CD4-positive, alpha-beta T cell (primary cell): ENCODE measurements around the gene FOXJ3. TPM values are rescaled to one million over a fixed set of nuclear protein-coding genes. Genes with fewer than 3 reads are reported as not detected.
A peak's percentile ranks its signal among the peaks of the same experiment; 100 is the strongest.

Experiments
- ATAC-seq: fragments of 200-7000 bp; cut with Tn5 transposase; one replicate; pipeline ENCODE4 v1.10.0; 2022; ENCODE audit warnings: mild to moderate bottlenecking; ENCODE audit not compliant: poor library complexity
- CTCF ChIA-PET: fragments of 350-600 bp; sonication (Branson Sonifier 250); formaldehyde crosslinking; loops from one replicate; lab custom pipeline; 2021; ENCODE audit warnings: antibody characterized with exemption, inconsistent platforms; lab: Charles Lee
- POLR2A ChIA-PET: fragments of 350-600 bp; sonication (Branson Sonifier 250); formaldehyde crosslinking; loops from one replicate; lab custom pipeline; 2021; ENCODE audit warnings: antibody characterized with exemption, inconsistent platforms; lab: Charles Lee
- DNase-seq, 14 experiments: peaks; one replicate each; pipeline ENCODE4 v3.0.0-alpha.2; 2013 to 2020; ENCODE audit warnings: mixed read lengths in 2 of 14
- H3K27ac ChIP-seq, 2 donors: one replicate each; pipeline versions ENCODE4 v1.5.1 to v1.7.0; 2013; ENCODE audit warnings: low read length in 2 of 2, low read depth in 1 of 2, mild to moderate bottlenecking in 1 of 2
- H3K27me3 ChIP-seq, 2 experiments: 1 replicate in 1 of 2; 2 replicates in 1 of 2; pipeline versions ENCODE4 v1.6.1 to v1.7.0; 2013; ENCODE audit warnings: low read length in 2 of 2, control low read depth in 1 of 2, mild to moderate bottlenecking in 1 of 2, moderate library complexity in 1 of 2; ENCODE audit not compliant: insufficient read depth in 2 of 2, control insufficient read depth in 1 of 2
- H3K36me3 ChIP-seq: one replicate; pipeline ENCODE4 v1.6.1; 2013; ENCODE audit warnings: low read length, control low read depth; ENCODE audit not compliant: insufficient read depth
- H3K4me1 ChIP-seq: one replicate; pipeline ENCODE4 v1.6.1; 2013; ENCODE audit warnings: low read length, control low read depth; ENCODE audit not compliant: insufficient read depth
- H3K4me3 ChIP-seq: one replicate; pipeline ENCODE4 v1.5.1; 2013; ENCODE audit warnings: mild to moderate bottlenecking, low read length, moderate library complexity
- H3K9me3 ChIP-seq, 2 experiments: 1 replicate in 1 of 2; 2 replicates in 1 of 2; pipeline versions ENCODE4 v1.6.1 to v1.7.0; 2013; ENCODE audit warnings: low read length in 2 of 2, mild to moderate bottlenecking in 2 of 2, control low read depth in 1 of 2, moderate library complexity in 1 of 2; ENCODE audit not compliant: control insufficient read depth in 1 of 2, insufficient read depth in 1 of 2
- H3K27ac Mint-ChIP-seq: one replicate; pipeline ENCODE4 v1.8.0; 2020; ENCODE audit warnings: mixed read lengths
- H3K27me3 Mint-ChIP-seq: one replicate; pipeline ENCODE4 v1.8.0; 2021; ENCODE audit warnings: mixed read lengths
- H3K36me3 Mint-ChIP-seq: one replicate; pipeline ENCODE4 v1.8.0; 2021; ENCODE audit warnings: low read depth, mixed read lengths
- H3K4me1 Mint-ChIP-seq: one replicate; pipeline ENCODE4 v1.8.0; 2021; ENCODE audit warnings: low read depth, mixed read lengths
- H3K4me3 Mint-ChIP-seq: one replicate; pipeline ENCODE4 v1.8.0; 2020; ENCODE audit warnings: mild to moderate bottlenecking, mixed read lengths
- H3K9me3 Mint-ChIP-seq: one replicate; pipeline ENCODE4 v1.8.0; 2020; ENCODE audit warnings: mixed read lengths
- CTCF ChIP-seq: fragments of 200-600 bp; IDR thresholded peaks from one replicate; pipeline ENCODE4 v1.8.0; 2022; ENCODE audit warnings: antibody characterized with exemption, mild to moderate bottlenecking
- intact Hi-C, 2 experiments: fragments of 100-400 bp; cut with DNase I in 1 of 2; cut with micrococcal nuclease in 1 of 2; formaldehyde crosslinking; loops; one replicate each; pipeline versions ENCODE4 v1.15.1 to v1.9.0; 2023 to 2025; cut with DNase I, micrococcal nuclease
- total RNA-seq, 174 experiments: library from RNA in 2 of 174; stranded (reverse) in 2 of 174; gene quantifications; one replicate each; pipeline ENCODE4 v1.2.3 and lab custom pipeline; 2021 to 2026

Gene FOXJ3
- total RNA-seq, 2 experiments from 2014 or later, result 73.1 to 74.9 TPM

- intact Hi-C loops, result loop anchor here in 1 of 2 experiments (10.0 kb wide), 1 partner anchor 447 kb away; the partner anchor contains the start of genes C1orf50 and P3H1
- Histone ChIP-seq H3K4me3 (no peak overlapping the region), H3K27me3 (no peaks in the 10 kb centered on the region), H3K36me3 (no peaks in the 10 kb centered on the region), H3K9me3 (no peaks in the 10 kb centered on the region), H3K27ac (no peak overlapping the region), H3K4me1 (peaks cover 26% of the 10 kb centered on the region)
- Mint-ChIP-seq H3K4me1 (peaks cover 98% of the 10 kb centered on the region), H3K4me3 (peak overlapping the region; percentile 47), H3K27me3 (no peaks in the 10 kb centered on the region), H3K27ac (peak overlapping the region; percentile 58), H3K9me3 (no peaks in the 10 kb centered on the region), H3K36me3 (no peaks in the 10 kb centered on the region)
- ChIA-PET CTCF (interaction anchor here (2.0 kb wide), 1 partner anchor 17 kb away, joined by 5 read pairs; no protein-coding TSS in a partner anchor), POLR2A (interaction anchor here (0.7 to 3.6 kb wide), 5 partner anchors 16 to 367 kb away, joined by 3 to 31 read pairs (median 3); partner anchors contain the start of gene FOXJ3)
- TF ChIP-seq CTCF, result no peak
- DNase-seq (no peak), ATAC-seq (no peak)
These were observed 17.7 kb downstream of the FOXJ3 start for GRCh38 chr1:42317308-42317707.

DNA sequence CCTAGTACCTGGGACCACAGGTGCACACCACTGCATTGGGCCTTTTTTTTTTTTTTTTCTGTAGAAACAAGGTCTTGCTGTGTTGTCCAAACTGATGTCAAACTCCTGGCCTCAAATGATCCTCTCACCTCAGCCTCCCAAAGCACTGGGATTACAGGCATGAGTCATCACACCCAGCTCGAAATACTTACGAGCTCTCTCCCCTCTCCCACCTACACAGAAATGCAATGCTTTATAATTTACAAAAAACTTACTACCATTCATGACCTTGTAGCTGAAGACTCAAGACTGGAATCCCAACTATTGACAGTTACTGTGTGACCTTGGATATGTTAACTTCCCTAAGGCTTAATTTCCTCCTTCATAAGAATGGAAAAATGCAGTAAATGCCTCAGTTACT lies 18.7 kb downstream of the FOXJ3 start:
- Histone ChIP-seq H3K36me3 (no peaks in the 10 kb centered on the region), H3K4me1 (peaks cover 26% of the 10 kb centered on the region), H3K9me3 (no peaks in the 10 kb centered on the region), H3K27ac (no peak overlapping the region), H3K4me3 (no peak overlapping the region), H3K27me3 (no peaks in the 10 kb centered on the region)
- no peak for DNase-seq
- Mint-ChIP-seq H3K36me3 (peaks cover under 1% of the 10 kb centered on the region), H3K27me3 (no peaks in the 10 kb centered on the region), H3K9me3 (no peaks in the 10 kb centered on the region), H3K27ac (peak overlapping the region; percentile 28), H3K4me3 (no peak overlapping the region), H3K4me1 (peaks cover 96% of the 10 kb centered on the region)
- ChIA-PET CTCF (interaction anchor here (0.9 to 2.0 kb wide), 2 partner anchors 16 to 18 kb away, joined by 3 to 5 read pairs; no protein-coding TSS in a partner anchor), POLR2A (interaction anchor here (1.3 to 1.5 kb wide), 2 partner anchors 18 to 368 kb away, joined by 3 read pairs; partner anchors contain the start of gene FOXJ3)
- intact Hi-C loops, result loop anchor here in 1 of 2 experiments (10.0 kb wide), 1 partner anchor 449 kb away; the partner anchor contains the start of genes C1orf50 and P3H1
- TF ChIP-seq CTCF, result no peak
- no peak for ATAC-seq

GRCh38 chr1:42315500-42315899 lies 19.5 kb downstream of the FOXJ3 start:
- TF ChIP-seq CTCF, result no peak
- no peak overlapping the region for H3K4me3 ChIP-seq
- peaks cover 8% of the 10 kb centered on the region for H3K36me3 Mint-ChIP-seq
- intact Hi-C loops, result loop anchor here in 1 of 2 experiments (2.0 to 10.0 kb wide), 2 partner anchors 19 to 449 kb away; partner anchors contain the start of genes C1orf50, FOXJ3 and P3H1
- H3K27me3 ChIP-seq, result no peaks in the 10 kb centered on the region
- H3K9me3 ChIP-seq, result no peaks in the 10 kb centered on the region
- H3K9me3 Mint-ChIP-seq, result no peaks in the 10 kb centered on the region
- POLR2A ChIA-PET, result interaction anchor here (0.9 to 1.3 kb wide), 2 partner anchors 16 to 19 kb away, joined by 3 read pairs; partner anchors contain the start of gene FOXJ3
- H3K27ac Mint-ChIP-seq, result peak overlapping the region; percentile 28
- CTCF ChIA-PET, result interaction anchor here (0.9 to 1.2 kb wide), 3 partner anchors 8 to 14 kb away, joined by 3 read pairs; no protein-coding TSS in a partner anchor
- H3K4me3 Mint-ChIP-seq, result no peak overlapping the region
- no peak for ATAC-seq
- peaks cover 24% of the 10 kb centered on the region for H3K4me1 ChIP-seq
- no peak for DNase-seq
- peaks cover 96% of the 10 kb centered on the region for H3K4me1 Mint-ChIP-seq
- H3K36me3 ChIP-seq, result no peaks in the 10 kb centered on the region
- H3K27me3 Mint-ChIP-seq, result no peaks in the 10 kb centered on the region
- no peak overlapping the region for H3K27ac ChIP-seq
